ES-I3 (cell line): Measurements from ENCODE around the gene AADACL3.

Source experiments
- H3K36me3 ChIP-seq: 2 replicates; pipeline ENCODE4 v1.6.1; 2013; ENCODE audit warnings: mild to moderate bottlenecking, low read length, control low read depth, moderate library complexity; ENCODE audit not compliant: insufficient read depth
- H3K4me1 ChIP-seq: 2 replicates; pipeline ENCODE4 v1.6.1; 2013; ENCODE audit warnings: mild to moderate bottlenecking, control low read depth, low read length; ENCODE audit not compliant: insufficient read depth
- H3K9ac ChIP-seq: 2 replicates; pipeline ENCODE4 v1.6.1; 2013; ENCODE audit warnings: low read depth, mild to moderate bottlenecking, low read length, moderate library complexity
- H3K9me3 ChIP-seq: 2 replicates; pipeline ENCODE4 v1.6.1; 2013; ENCODE audit warnings: mild to moderate bottlenecking, low read length, moderate library complexity; ENCODE audit not compliant: control insufficient read depth, insufficient read depth

AADACL3 gene

DNA sequence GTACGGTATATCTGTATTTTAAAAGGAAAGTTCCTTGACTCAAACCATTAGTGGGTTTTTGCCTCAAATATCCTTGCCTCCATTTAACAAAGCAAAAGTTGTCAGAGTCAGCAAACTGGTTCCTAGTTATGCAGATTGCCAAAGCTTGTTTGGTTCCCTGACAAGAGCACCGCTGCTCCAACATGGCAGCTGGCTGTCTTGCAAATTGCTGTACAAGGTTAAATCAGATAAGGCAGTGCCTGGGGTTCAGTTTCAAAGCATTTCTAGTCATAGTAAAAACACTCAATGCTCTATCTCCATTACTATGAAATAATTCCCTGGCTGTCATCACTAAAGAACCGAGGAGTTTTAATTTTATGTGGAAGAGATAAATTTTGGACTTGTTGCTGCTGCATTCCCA is 18.7 kb downstream of the AADACL3 start:
- peaks cover 4% of the 10 kb centered on the region; the same call in 1 of the 2 replicates for H3K9me3 ChIP-seq
- H3K36me3 ChIP-seq, result no peaks in the 10 kb centered on the region; the same call in none of the 2 replicates
- H3K4me1 ChIP-seq, result no peaks in the 10 kb centered on the region
- H3K9ac ChIP-seq, result no peak overlapping the region

DNA sequence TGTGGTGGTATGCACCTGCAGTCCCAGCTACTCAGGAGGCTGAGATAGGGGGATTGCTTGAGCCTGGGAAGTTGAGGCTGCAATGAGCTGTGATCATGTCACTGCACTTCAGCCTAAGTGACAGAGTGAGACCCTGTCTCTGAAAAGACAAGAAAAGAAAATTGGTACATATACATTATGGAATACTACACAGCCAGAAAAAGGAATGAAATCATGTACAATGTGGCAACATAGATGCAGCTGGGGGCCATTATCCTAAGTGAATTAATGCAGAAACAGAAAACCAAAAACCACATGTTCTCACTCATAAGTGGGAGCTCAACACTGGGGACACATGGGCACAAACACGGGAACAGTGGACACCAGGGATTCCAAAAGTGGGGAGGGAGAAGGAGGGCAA is 23.0 kb downstream of the AADACL3 start:
- no peaks in the 10 kb centered on the region for H3K4me1 ChIP-seq
- no peaks in the 10 kb centered on the region for H3K9me3 ChIP-seq
- H3K9ac ChIP-seq, result no peak overlapping the region
- H3K36me3 ChIP-seq, result no peaks in the 10 kb centered on the region; the same call in none of the 2 replicates

DNA sequence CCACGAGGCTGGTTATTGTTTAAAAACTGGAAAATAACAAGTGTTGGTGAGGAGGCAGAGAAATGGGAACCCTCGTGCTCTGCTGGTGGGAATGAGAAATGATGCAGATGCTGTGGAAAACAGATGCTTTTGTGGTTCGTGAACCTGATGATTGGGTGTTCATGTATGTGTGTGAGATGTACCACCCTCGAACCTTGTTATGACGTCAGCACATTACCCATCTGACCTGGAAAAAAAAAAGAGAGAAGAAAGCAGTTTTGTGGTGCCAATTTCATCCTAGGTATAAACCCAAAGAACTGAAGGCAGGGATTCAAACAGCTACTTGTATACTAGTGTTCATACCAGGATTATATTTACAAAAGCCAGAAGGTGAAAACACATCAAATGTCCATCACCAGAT is 23.7 kb downstream of the AADACL3 start:
- Histone ChIP-seq H3K4me1 (no peaks in the 10 kb centered on the region), H3K9ac (no peak overlapping the region), H3K9me3 (no peaks in the 10 kb centered on the region)

DNA sequence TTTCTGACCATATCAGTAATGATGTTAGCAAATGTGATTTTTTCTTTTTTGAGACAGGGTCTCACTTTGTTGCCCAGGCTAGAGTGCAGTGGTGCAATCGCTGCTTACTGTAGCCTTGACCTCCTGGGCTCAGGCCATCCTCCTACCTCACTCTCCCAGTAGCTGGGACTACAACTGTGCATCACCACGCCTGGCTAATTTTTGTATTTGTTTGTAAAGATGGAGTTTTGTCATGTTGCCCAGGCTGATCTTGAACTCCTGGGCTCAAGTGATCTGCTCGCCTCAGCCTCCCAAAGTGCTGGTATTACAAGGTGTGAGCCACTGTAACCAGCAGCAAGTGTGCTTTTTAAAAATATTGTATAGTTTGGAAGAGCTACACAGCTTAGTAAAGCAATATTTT is 26.0 kb downstream of the AADACL3 start:
- Histone ChIP-seq H3K9ac (no peak overlapping the region), H3K36me3 (no peaks in the 10 kb centered on the region; the same call in 1 of the 2 replicates), H3K4me1 (no peaks in the 10 kb centered on the region), H3K9me3 (no peaks in the 10 kb centered on the region)

More for the DNA sequence above, 23.7 kb downstream of the AADACL3 start:
- H3K36me3 ChIP-seq, result no peaks in the 10 kb centered on the region; the same call in none of the 2 replicates

DNA sequence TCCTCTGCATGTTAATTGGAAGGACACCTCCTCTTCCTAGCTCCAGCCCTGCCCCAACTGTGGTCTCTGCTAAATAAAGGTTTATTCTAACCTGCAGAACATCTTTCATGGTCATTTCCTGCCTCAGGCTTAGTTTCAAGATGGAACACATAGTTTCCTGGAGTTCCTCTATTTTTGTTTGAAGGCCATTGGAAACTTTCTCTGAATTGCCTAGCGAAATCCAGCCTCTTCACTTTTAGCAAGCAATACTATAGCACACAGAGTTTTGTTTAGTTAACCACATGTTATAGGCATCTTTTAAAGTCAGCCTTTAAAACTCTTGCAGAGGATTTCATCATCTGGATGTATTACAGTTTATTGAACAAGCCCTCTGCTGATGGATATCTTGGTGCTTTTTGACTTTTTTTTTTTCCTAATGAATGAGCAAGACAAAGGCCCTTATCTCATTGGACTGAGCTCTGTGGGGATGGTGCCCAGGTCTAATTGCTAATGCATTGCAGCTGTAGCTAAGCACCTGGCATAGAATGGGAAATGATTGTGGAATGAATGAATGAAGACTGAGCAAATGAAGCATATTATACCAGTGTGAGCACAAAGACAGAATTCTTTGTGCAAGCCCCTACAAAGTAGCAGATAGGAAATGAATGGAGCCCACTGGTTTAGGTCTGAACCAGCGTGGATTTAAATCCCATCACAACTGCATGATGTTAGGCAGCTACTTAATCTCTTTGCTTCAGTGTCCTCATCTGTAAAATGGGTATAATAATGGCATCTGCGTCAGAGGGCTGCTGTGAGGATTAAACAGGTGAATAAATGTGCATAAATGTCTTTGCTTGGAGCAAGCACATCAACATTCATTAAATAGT is 29.4 kb downstream of the AADACL3 start:
- Histone ChIP-seq H3K4me1 (no peaks in the 10 kb centered on the region), H3K9ac (no peak overlapping the region), H3K9me3 (no peaks in the 10 kb centered on the region), H3K36me3 (no peaks in the 10 kb centered on the region; the same call in 1 of the 2 replicates)

DNA sequence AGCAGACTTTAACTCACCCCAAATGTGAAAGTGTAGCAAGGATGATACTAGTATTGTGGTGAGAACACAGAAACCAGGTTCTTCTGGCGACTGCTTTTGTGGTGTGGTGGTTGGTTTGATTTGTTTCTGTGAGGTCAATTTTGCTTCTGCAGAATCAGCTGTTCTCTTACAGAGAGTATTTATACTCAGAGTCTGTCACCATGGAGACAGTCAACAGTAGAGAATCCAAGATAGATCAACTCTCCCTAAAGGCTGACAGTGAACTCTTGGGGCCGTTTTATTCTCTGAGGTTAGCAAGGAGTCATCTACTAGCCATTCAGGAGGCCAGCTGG is 30.0 kb downstream of the AADACL3 start, which contains the start of gene CFAP107:
CFAP107 (plus strand) TSS at position 209 of the 332 bp plus-strand sequence. CDS start 231 bp downstream, outside the sequence.
- Histone ChIP-seq H3K9ac (no peak within 1 kb of the TSS), H3K9me3 (no peaks in the 10 kb centered on the region), H3K36me3 (no peaks in the 10 kb centered on the region; the same call in 1 of the 2 replicates), H3K4me1 (no peaks in the 10 kb centered on the region)

DNA sequence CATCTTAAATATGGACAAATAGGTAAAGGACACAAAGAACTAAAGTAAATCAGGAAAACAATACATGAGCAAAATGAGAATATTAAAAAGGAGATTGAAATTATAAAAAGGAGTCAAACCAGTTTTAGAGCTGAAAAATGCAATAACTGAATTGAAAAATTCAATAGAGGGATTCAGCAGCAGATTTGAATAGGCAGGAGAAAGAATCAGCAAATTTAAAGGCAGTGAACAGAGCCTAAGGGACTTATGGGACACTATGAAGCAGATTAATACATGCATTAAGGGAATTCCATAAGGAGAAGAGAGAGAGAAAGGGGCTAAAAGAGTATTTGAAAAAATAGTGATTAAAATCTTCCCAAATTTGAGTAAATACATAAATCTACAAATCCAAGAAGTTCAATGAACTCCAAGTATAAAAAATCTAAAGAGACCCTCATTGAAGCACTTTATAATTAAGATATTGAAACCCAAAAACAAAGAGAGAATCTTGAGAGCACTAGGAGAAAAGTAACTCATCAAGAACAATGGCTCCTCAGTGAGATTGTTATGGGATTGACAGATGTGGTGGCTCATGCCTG is 33.0 kb downstream of the AADACL3 start:
- Histone ChIP-seq H3K9ac (no peak overlapping the region), H3K9me3 (no peaks in the 10 kb centered on the region), H3K4me1 (no peaks in the 10 kb centered on the region), H3K36me3 (no peaks in the 10 kb centered on the region)

DNA sequence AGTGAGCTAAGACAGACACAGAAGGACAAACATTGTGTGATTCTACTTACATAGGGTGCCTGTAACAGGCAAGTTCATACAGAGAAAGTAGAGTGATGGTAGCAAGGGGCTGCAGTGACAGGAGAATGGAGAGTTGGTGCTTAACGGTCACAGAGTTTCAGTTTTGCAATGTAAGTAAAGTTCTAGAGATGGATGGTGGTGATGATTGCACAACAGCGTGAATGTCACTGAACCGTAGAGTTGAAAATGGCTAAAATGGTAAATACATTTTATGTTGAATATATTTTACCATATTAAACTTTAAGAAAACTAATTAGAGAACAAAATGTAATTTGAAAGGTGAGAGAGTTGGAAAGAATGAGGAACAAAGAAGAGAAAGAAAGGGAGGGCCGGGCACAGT is 38.8 kb downstream of the AADACL3 start:
- H3K9me3 ChIP-seq, result no peaks in the 10 kb centered on the region
- H3K9ac ChIP-seq, result no peak overlapping the region
- H3K4me1 ChIP-seq, result no peaks in the 10 kb centered on the region
- 0 out of 2 replicates have a peak, but pooled peaks cover 3% of the 10 kb centered on the region for H3K36me3 ChIP-seq

DNA sequence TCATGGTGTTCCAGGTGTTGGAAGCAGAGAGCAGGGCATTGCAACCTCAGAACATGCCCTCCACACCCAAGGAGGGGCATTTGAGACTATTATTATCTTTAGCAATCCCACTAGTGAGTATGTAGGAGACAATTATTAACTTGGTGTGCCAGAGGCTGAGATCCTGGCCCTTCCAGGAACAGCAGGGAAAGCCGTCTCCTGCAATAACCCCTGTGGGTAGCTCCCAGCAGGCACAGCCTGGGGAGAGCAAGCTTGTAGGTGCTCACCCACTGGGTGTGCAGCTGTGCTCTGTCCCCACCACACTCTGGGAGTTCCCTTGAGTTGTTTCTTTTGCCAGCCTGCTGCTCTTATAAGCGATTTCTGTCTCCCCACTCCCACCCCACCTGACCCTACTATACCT is 40.4 kb downstream of the AADACL3 start:
- 0 out of 2 replicates have a peak, but pooled peaks cover 3% of the 10 kb centered on the region for H3K36me3 ChIP-seq
- H3K4me1 ChIP-seq, result no peaks in the 10 kb centered on the region
- H3K9ac ChIP-seq, result no peak overlapping the region
- no peaks in the 10 kb centered on the region for H3K9me3 ChIP-seq

DNA sequence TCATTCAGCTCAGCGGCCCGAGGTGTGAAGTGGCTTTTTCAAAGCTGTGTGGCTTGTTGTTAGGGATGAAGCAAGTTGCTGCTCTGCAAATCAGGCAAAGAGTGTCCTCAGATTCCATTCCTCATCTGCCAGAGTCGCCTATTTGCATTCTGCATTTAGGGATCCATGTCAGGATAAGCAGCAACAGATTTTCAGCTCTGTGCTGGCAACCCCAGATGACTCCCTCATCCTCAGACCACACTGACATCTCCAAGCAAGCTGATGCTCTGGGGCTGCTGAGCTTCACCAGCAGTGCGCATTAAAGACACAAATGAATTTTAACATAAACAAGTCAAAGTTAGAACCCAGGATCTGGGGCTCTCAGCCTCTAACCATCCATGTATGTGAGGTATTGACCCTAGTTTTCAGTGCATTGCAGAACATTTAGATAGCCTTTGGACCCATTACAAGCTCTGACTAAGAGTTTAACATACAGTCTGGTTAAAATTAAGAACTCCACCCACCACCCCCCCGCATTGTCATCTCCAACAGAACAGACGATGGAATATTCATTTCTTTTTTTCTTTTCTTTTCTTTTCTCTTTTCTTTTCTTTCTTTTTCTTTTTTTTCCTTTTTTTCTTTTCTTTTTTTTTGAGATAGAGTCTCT is 41.0 kb downstream of the AADACL3 start:
- 0 out of 2 replicates have a peak, but pooled peaks cover 3% of the 10 kb centered on the region for H3K36me3 ChIP-seq
- no peak overlapping the region for H3K9ac ChIP-seq
- no peaks in the 10 kb centered on the region for H3K9me3 ChIP-seq
- no peaks in the 10 kb centered on the region for H3K4me1 ChIP-seq

DNA sequence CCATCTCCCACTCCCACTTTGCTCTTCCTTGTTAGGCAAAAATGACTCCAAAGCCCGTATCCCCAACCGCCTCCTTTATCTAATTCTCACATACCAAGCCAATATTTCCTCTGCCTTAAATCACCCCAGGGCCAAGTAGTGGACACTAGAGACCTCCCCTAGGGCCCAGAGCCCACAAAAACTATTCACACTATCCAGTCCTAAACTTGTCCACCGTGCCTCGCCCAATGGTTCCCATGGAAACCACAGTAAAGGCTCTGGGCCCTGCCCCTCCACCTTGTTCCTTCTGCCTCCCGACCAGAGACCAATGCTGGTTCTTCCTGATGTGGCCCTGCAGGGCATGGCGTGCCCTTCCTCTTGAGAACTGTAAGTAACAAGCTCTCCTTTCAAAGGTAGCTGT is 41.9 kb downstream of the AADACL3 start:
- Histone ChIP-seq H3K9me3 (no peaks in the 10 kb centered on the region), H3K4me1 (no peaks in the 10 kb centered on the region), H3K9ac (no peak overlapping the region), H3K36me3 (0 out of 2 replicates have a peak, but pooled peaks cover 3% of the 10 kb centered on the region)

DNA sequence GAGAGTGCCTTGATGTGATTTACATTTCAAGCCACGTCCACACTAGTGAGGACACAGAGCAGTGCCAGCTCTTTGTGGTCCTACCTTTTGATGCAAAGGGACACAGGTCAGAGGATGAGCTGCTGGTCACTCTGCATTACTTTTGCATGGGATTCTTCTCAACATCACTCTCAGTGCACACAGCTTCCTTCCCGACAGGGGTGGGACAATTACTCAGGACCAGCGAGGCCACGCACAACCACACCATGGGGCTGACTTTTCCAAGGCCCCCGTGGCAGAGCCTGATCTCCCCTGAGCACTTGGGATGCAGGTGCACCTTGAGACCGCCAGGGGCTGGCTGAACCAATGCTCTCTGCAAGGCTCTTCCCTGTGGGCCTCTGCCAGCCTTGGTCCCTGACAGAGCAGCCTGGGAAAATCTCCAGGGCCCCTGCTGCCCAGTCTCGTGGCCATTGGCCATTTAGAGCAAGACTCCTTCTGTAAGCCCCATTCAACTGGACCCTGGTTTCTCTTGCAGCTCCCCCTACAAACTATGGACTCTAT is 44.4 kb downstream of the AADACL3 start:
- no peak overlapping the region for H3K9ac ChIP-seq
- H3K36me3 ChIP-seq, result 0 out of 2 replicates have a peak, but pooled peaks cover 3% of the 10 kb centered on the region
- H3K9me3 ChIP-seq, result no peaks in the 10 kb centered on the region
- H3K4me1 ChIP-seq, result no peaks in the 10 kb centered on the region

DNA sequence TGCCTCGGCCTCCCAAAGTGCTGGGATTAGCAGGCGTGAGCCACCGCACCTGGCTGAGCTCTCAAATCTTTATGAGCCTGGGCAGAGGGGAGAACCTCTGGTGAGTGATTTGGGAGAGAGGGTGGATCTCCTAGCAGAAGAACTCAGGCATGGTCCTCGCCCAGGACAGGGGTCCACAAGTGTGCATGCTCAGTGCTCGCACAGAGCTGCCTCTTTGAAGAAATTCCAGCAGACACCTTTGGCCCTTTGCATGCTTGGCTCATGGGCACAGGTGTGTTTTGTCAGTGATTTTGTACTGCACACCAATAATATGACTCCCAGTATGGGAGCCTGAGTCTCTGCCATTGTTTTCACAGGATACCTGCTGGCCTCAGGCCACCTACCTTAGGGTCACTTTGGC is 45.9 kb downstream of the AADACL3 start:
- Histone ChIP-seq H3K4me1 (no peaks in the 10 kb centered on the region), H3K36me3 (0 out of 2 replicates have a peak, but pooled peaks cover 3% of the 10 kb centered on the region), H3K9ac (no peak overlapping the region), H3K9me3 (no peaks in the 10 kb centered on the region)

DNA sequence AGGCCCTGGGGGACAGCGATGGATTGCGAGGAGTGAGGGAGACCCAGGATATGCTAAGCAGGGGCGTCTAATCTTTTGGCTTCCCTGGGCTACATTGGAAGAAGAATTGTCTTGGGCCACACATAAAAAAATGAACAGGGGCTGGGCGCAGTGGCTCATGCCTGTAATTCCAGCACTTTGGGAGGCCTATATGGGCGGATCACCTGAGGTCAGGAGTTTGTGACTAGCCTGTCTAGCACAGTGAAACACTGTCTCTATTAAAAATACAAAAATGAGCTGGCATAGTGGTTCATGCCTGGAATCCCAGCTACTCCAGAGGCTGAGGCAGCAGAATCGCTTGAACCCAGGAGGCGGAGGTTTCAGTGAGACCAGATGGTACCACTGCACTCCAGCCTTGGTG is 46.9 kb downstream of the AADACL3 start:
- 0 out of 2 replicates have a peak, but pooled peaks cover 3% of the 10 kb centered on the region for H3K36me3 ChIP-seq
- H3K9ac ChIP-seq, result no peak overlapping the region
- H3K4me1 ChIP-seq, result no peaks in the 10 kb centered on the region
- H3K9me3 ChIP-seq, result no peaks in the 10 kb centered on the region
